ENCODE results near the gene RNASE13.
"Not testable (repeated sequence)": the region's sequence is repeated elsewhere in the genome, so short reads cannot be mapped to it uniquely, and the experiment has no call there.

The RNASE13 gene

GRCh38 chr14:20989787-20990600 lies 44.6 kb downstream of the RNASE13 start, which contains the start of gene METTL17:
Gene METTL17 (plus strand): TSS chr14:20989980. CDS start chr14:20990003, 23 bp downstream.
- Mint-ChIP-seq H3K4me3 (peak within 1 kb of the TSS; percentile 88), H3K4me1 (ENCODE audit: low read depth) (peaks cover 57% of the 10 kb centered on the region), H3K9me3 (no peaks in the 10 kb centered on the region), H3K27ac (peak within 1 kb of the TSS; percentile 88), H3K36me3 (ENCODE audit: low read depth) (peaks cover 44% of the 10 kb centered on the region), H3K27me3 (no peaks in the 10 kb centered on the region)
- intact Hi-C loops (cut with micrococcal nuclease): no loop called here

- peak overlapping the region; percentile 88 for H3K4me3 Mint-ChIP-seq
- no peaks in the 10 kb centered on the region for H3K27me3 Mint-ChIP-seq
- H3K9me3 Mint-ChIP-seq: no peaks in the 10 kb centered on the region
- intact Hi-C loops (cut with micrococcal nuclease): no loop called here
- peaks cover 38% of the 10 kb centered on the region for H3K36me3 Mint-ChIP-seq (ENCODE audit: low read depth)
- H3K27ac Mint-ChIP-seq: peak overlapping the region; percentile 88
- peaks cover 60% of the 10 kb centered on the region for H3K4me1 Mint-ChIP-seq (ENCODE audit: low read depth)
These were observed 45.2 kb downstream of the RNASE13 start for GRCh38 chr14:20989471-20989786.

- Mint-ChIP-seq H3K4me3 (no peak overlapping the region), H3K27ac (peak overlapping the region; percentile 88), H3K36me3 (ENCODE audit: low read depth) (peaks cover 33% of the 10 kb centered on the region), H3K27me3 (no peaks in the 10 kb centered on the region), H3K4me1 (ENCODE audit: low read depth) (peaks cover 60% of the 10 kb centered on the region), H3K9me3 (no peaks in the 10 kb centered on the region)
- intact Hi-C loops (cut with micrococcal nuclease): no loop called here
These were observed 45.7 kb downstream of the RNASE13 start for GRCh38 chr14:20988717-20989470.

- no peaks in the 10 kb centered on the region for H3K27me3 Mint-ChIP-seq
- H3K4me3 Mint-ChIP-seq: no peak overlapping the region
- peaks cover 56% of the 10 kb centered on the region for H3K4me1 Mint-ChIP-seq (ENCODE audit: low read depth)
- peaks cover 12% of the 10 kb centered on the region for H3K36me3 Mint-ChIP-seq (ENCODE audit: low read depth)
- peak overlapping the region; percentile 85 for H3K27ac Mint-ChIP-seq
- intact Hi-C loops (cut with micrococcal nuclease): no loop called here
- H3K9me3 Mint-ChIP-seq: no peaks in the 10 kb centered on the region
These were observed 47.8 kb downstream of the RNASE13 start for GRCh38 chr14:20986811-20987210.

GRCh38 chr14:20985650-20986049 lies 49.0 kb downstream of the RNASE13 start:
- H3K27me3 Mint-ChIP-seq; H3K36me3 Mint-ChIP-seq (ENCODE audit: low read depth); H3K4me3 Mint-ChIP-seq; H3K9me3 Mint-ChIP-seq; intact Hi-C loops (cut with micrococcal nuclease): not testable (repeated sequence)
- H3K27ac Mint-ChIP-seq: peak overlapping the region; percentile 85
- H3K4me1 Mint-ChIP-seq (ENCODE audit: low read depth): peaks cover 49% of the 10 kb centered on the region

Measured in dendritic cell treated with granulocyte-macrophage colony-stimulating factor and Interleukin-4, amounts not matched to agents 40 ng/mL and 50 ng/mL, for 4 days (primary cell).